HuH-7.5 (cell line): ENCODE data around the gene ASF1B.

ENCODE experiments used
- DNase-seq: peaks from one replicate; pipeline ENCODE4 v3.0.0; 2011; ENCODE audit warnings: low spot score

The ASF1B gene

GRCh38 chr19:14135355-14135754, 1.0 kb downstream of the ASF1B start:
- DNase-seq: peak; percentile 4

DNA sequence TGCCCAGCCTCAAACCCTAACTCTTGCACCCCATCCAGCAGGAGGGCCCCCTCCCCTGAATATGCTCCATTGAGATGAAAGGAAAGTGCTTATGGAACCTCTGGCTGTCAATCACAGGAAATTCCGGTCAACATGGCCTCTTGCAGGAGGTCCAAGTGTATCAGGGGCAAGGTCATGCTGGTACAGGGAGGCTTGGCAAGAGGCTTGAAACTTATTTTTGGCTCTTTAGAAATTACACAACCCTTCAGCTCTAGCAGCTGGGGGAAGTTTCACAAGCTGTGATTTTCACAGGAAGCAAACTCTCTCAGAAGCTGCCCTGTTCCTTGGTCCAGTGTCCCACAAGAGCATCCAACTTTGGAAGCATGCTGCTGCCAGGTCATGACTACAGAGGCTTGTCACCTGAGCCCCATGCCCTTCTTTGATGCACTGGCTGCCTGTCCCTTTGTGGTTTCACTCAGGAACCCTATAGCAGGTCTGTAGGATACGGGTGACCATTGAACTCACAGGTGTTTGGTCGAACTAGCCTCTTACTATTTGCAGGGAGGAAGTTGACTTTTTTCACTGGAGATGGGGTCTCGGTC, 8.4 kb downstream of the ASF1B start:
- DNase-seq: no peak

GRCh38 chr19:14127176-14127575, 9.2 kb downstream of the ASF1B start:
- DNase-seq: peak; percentile 3

- no peak for DNase-seq
Observed at GRCh38 chr19:14122924-14123323, 13.5 kb downstream of the ASF1B start.

DNA sequence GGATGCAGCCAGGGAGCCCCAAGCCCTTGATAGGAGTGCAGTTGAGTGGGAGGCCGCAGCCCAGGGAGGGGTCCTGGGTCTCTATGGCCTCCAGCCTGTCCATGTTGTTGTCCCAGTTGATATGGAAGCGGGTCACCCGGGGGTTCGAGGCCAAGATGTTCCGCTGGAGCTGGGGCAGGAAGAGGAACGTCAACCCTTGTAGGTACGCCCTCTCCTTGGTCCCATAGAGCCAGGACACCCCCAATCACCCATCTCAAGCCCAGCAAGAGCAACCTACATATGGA, 15.9 kb downstream of the ASF1B start:
- DNase-seq: no peak

GRCh38 chr19:14119644-14120496, 16.5 kb downstream of the ASF1B start:
- no peak for DNase-seq

GRCh38 chr19:14119146-14119545, 17.2 kb downstream of the ASF1B start:
- DNase-seq: no peak

DNA sequence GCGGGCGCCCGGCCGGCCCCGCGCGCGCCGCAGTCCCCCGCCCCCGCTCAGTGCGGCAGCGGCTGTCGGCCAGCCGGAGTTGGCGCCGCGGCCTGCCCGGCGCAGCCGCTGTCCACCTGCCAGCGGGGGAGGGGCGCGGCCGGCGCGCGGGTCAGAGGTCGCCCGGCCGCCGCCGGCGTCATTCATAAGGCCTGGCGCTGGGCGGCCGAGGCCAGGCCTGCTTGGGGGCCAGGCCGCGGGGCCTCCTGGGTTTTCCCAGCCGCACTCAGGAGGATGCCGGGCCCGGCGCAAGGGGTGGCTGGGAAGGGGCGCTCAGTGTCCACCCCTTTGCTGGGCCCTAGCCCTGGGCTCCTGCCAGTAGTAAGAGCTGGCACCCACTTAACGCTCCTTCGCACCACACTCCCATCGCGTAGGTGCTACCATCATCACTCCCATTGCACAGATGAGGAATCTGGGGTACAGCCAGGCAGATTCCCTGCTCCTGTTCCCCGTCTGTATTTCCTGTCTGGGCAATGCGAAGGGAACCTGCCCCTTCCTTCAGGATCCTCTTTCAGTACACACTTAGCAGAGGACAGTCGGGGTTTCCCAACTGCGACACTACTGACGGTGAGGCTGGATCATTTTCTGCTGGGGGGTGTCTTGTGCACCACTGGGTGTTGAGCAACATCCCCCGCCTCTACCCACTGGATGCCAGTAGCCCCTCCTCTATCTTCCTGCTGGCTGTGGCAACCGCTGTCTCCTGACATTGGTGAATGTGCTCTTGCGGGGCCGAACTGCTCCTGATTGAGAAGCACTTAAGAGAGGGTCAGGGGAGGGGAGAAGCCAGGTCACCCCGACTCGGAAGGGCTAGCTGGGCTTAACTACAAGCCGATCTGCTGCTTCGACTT, 18.0 kb downstream of the ASF1B start:
- no peak for DNase-seq

- peak; percentile 99 for DNase-seq
Observed at GRCh38 chr19:14117668-14118164, 18.7 kb downstream of the ASF1B start, which contains the start of gene PRKACA. PRKACA (minus strand) TSS chr19:14117762; CDS start chr19:14117547, 215 bp downstream.

- DNase-seq: no peak
Observed at GRCh38 chr19:14116918-14117578, 19.3 kb downstream of the ASF1B start.

- no peak for DNase-seq
Observed at GRCh38 chr19:14116525-14116917, 19.9 kb downstream of the ASF1B start.

DNA sequence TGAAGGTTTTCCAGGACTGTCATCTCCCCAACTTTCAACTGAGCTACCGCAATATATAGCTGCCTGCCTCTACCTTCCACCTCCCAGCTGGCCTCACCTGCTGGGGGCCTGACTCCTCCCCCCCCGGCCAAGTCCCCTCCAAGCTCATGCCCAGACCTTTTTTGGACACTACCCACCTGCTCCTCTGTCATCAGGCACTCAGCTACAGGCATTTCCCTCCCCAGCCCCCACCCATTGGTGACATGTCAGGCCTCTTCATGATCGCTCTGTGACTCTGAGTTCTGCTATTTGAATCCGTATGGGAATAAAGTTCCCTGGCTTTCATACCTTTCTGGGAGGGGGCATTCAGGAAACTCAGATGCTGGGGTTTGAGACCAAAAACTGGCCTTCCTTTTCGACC, 20.6 kb downstream of the ASF1B start:
- DNase-seq: no peak

DNA sequence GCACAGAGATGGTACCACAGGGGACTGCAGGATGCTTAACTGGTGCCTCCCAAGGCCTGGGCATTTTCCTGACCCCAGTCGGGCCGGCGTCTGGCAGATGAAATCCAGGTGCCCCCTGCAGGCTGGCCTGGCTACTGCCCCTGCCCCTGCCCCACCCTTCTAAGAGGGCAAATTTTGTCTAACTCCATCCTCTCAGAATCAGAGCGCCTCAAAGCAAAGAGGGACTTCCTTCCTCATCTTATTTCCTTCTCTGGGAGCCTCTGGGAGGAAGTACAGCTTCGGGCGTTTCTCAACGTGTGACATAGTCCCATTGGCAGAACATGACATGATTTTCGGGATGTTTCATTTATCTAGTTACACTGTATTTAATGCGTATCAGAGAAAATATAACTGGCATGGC, 21.5 kb downstream of the ASF1B start:
- no peak for DNase-seq

DNA sequence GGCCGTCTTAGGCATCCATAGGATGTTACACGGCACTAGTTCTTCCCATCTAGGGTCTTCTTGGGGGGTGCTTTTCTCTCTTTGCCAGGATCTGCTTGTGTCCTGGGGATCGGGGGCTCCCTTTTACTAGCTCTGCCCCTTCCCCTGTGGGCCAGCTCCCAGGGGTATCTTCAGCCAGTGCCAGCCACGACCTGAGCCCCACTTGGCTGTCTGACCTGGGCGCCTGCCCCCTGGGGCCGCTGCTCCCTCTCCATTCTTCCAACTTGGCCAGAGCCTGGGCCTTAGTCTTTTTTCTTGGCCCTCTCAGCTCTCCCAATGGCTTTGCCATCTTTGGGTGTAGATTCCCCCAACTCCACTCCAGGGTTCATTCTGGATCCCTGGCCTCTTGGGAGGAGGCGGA, 21.9 kb downstream of the ASF1B start:
- DNase-seq: no peak

- DNase-seq: no peak
Observed at GRCh38 chr19:14113762-14114414, 22.5 kb downstream of the ASF1B start.

- no peak for DNase-seq
Observed at GRCh38 chr19:14112809-14113385, 23.5 kb downstream of the ASF1B start.

GRCh38 chr19:14112051-14112808, 24.2 kb downstream of the ASF1B start:
- DNase-seq: no peak

GRCh38 chr19:14111486-14111885, 24.9 kb downstream of the ASF1B start:
- DNase-seq: no peak

DNA sequence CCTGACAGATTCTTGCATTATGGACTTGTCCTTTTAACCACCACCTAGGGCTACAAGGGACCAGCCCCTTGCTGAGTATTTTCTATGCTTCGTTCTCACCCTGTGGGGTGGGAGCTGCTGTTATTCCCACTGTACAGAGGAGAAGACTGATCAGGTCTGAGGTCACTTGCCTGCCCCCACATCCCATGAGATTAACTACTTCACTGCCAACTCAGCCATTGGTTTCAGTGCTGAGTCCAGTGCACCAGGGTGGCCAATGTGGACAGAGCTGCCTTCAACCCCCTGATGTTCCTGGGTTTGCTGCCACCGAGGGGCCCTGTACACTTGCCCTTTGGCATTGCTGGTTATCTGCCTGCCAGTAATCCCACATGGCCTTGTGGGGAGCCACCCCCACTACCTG, 25.7 kb downstream of the ASF1B start:
- DNase-seq: no peak
